CD14-positive monocyte (primary cell): Measurements from ENCODE around the gene DAZAP1. TPM values are rescaled to one million over a fixed set of nuclear protein-coding genes. Genes with fewer than 3 reads are reported as not detected.

Experiments used
- DNase-seq, 3 donors: peaks; one replicate each; pipeline ENCODE4 v3.0.0-alpha.2; 2011 to 2022
- H2AFZ ChIP-seq: 2 replicates; pipeline ENCODE4 v1.6.0; 2012; ENCODE audit warnings: mild to moderate bottlenecking, low read depth, low read length, inconsistent platforms; ENCODE audit not compliant: insufficient read depth, poor library complexity, severe bottlenecking
- H3K27ac ChIP-seq, 2 donors: 1 replicate in 1 of 2; 2 replicates in 1 of 2; pipeline ENCODE4 v1.5.1; 2012 to 2013; ENCODE audit warnings: low read length in 2 of 2, control low read depth in 1 of 2, inconsistent platforms in 1 of 2, low read depth in 1 of 2, mild to moderate bottlenecking in 1 of 2
- H3K27me3 ChIP-seq, 2 donors: one replicate each; pipeline versions ENCODE4 v1.6.0 to v1.6.1; 2011 to 2013; ENCODE audit warnings: low read length in 2 of 2; ENCODE audit not compliant: control insufficient read depth in 2 of 2, insufficient read depth in 2 of 2
- H3K36me3 ChIP-seq, 2 donors: replicated peaks in 1 of 2; 1 replicate in 1 of 2; 2 replicates in 1 of 2; pipeline versions ENCODE4 v1.5.1 to v1.6.1; 2012 to 2013; ENCODE audit warnings: low read length in 2 of 2, control low read depth in 1 of 2, inconsistent platforms in 1 of 2, mild to moderate bottlenecking in 1 of 2; ENCODE audit not compliant: insufficient read depth in 2 of 2, control insufficient read depth in 1 of 2
- H3K4me1 ChIP-seq, 2 donors: 1 replicate in 1 of 2; 2 replicates in 1 of 2; pipeline versions ENCODE4 v1.5.1 to v1.6.1; 2012 to 2013; ENCODE audit warnings: low read length in 2 of 2, control low read depth in 1 of 2, inconsistent platforms in 1 of 2, mild to moderate bottlenecking in 1 of 2, moderate library complexity in 1 of 2; ENCODE audit not compliant: insufficient read depth in 2 of 2, control insufficient read depth in 1 of 2
- H3K4me2 ChIP-seq: replicated peaks from 2 replicates; pipeline ENCODE3; 2012; ENCODE audit warnings: low read length, moderate library complexity, mild to moderate bottlenecking; ENCODE audit not compliant: poor library complexity, severe bottlenecking; ENCODE audit errors: extremely low read depth
- H3K4me3 ChIP-seq, 3 experiments: fragments of 200-600 bp in 1 of 3; sonication (generic) in 1 of 3; replicated peaks in 1 of 3; 1 replicate in 2 of 3; 2 replicates in 1 of 3; pipeline ENCODE4 v1.5.1; 2011 to 2013; ENCODE audit warnings: low read length in 3 of 3, mild to moderate bottlenecking in 3 of 3, control low read depth in 2 of 3, low read depth in 2 of 3, inconsistent platforms in 1 of 3, moderate library complexity in 1 of 3
- H3K79me2 ChIP-seq: 2 replicates; pipeline ENCODE4 v1.6.0; 2012; ENCODE audit warnings: mild to moderate bottlenecking, control low read depth, inconsistent platforms, low read length, moderate library complexity; ENCODE audit not compliant: insufficient read depth
- H3K9ac ChIP-seq: 2 replicates; pipeline ENCODE4 v1.6.0; 2017; ENCODE audit warnings: low read length, mild to moderate bottlenecking; ENCODE audit not compliant: insufficient read depth, poor library complexity, severe bottlenecking
- H3K9me3 ChIP-seq, 2 donors: replicated peaks in 1 of 2; 1 replicate in 1 of 2; 2 replicates in 1 of 2; pipeline versions ENCODE4 v1.5.1 to v1.6.1; 2012 to 2013; ENCODE audit warnings: low read length in 2 of 2, control low read depth in 1 of 2; ENCODE audit not compliant: control insufficient read depth in 1 of 2, insufficient read depth in 1 of 2
- H4K20me1 ChIP-seq: 2 replicates; pipeline ENCODE4 v1.6.0; 2012; ENCODE audit warnings: mild to moderate bottlenecking, low read length, control low read depth, moderate library complexity; ENCODE audit not compliant: insufficient read depth
- H3K27ac Mint-ChIP-seq, 7 donors: one replicate each; pipeline ENCODE4 v1.8.0; 2020; ENCODE audit warnings: mild to moderate bottlenecking in 7 of 7, mixed read lengths in 7 of 7, moderate library complexity in 6 of 7, inconsistent platforms in 2 of 7
- H3K27me3 Mint-ChIP-seq, 3 donors: one replicate each; pipeline ENCODE4 v1.8.0; 2021 to 2022; ENCODE audit warnings: low read depth in 3 of 3, mild to moderate bottlenecking in 3 of 3, mixed read lengths in 3 of 3, moderate library complexity in 3 of 3, inconsistent platforms in 1 of 3
- H3K36me3 Mint-ChIP-seq, 2 donors: one replicate each; pipeline ENCODE4 v1.8.0; 2020; ENCODE audit warnings: mixed read lengths in 2 of 2, inconsistent platforms in 1 of 2, mild to moderate bottlenecking in 1 of 2
- H3K4me1 Mint-ChIP-seq: one replicate; pipeline ENCODE4 v1.8.0; 2020; ENCODE audit warnings: mild to moderate bottlenecking, mixed read lengths
- H3K4me3 Mint-ChIP-seq, 2 donors: one replicate each; pipeline ENCODE4 v1.8.0; 2020; ENCODE audit warnings: mild to moderate bottlenecking in 2 of 2, mixed read lengths in 2 of 2, moderate library complexity in 1 of 2
- H3K9me3 Mint-ChIP-seq, 7 donors: one replicate each; pipeline ENCODE4 v1.8.0; 2020 to 2022; ENCODE audit warnings: mixed read lengths in 7 of 7, mild to moderate bottlenecking in 6 of 7, moderate library complexity in 6 of 7, inconsistent platforms in 2 of 7
- WGBS: methylation state at CpG from one replicate; pipeline ENCODE4 v1.1.5; 2013; ENCODE audit warnings: missing lambda C conversion rate; ENCODE audit not compliant: insufficient coverage; 5-methylcytosine and 5-hydroxymethylcytosine counted together
- intact Hi-C, 2 donors: fragments of 100-400 bp; cut with micrococcal nuclease; formaldehyde crosslinking; loops; one replicate each; pipeline versions ENCODE4 v1.15.0 to v1.15.1; 2023
- polyA plus RNA-seq, 3 donors: library from polyadenylated mRNA; depleted of rRNA in 1 of 3; unstranded in 2 of 3; stranded (reverse) in 1 of 3; fragments of 300-500 nt in 2 of 3; fragments of >200 nt in 1 of 3; fragmentation: Illumina TruSeq in 2 of 3; gene quantifications; 1 replicate in 2 of 3; 2 replicates in 1 of 3; pipeline ENCODE4 v1.2.3, GENCODE V29; 2012 to 2021
- TF ChIP-seq, protein P1 (sequence below): fragments of 200-600 bp; IDR thresholded peaks from one replicate; pipeline ENCODE4 v1.8.0; 2022; ENCODE audit warnings: antibody characterized with exemption, mild to moderate bottlenecking

Gene DAZAP1
- polyA plus RNA-seq, 3 donors = 3.3 to 57.1 (median 4.2) TPM

DNA sequence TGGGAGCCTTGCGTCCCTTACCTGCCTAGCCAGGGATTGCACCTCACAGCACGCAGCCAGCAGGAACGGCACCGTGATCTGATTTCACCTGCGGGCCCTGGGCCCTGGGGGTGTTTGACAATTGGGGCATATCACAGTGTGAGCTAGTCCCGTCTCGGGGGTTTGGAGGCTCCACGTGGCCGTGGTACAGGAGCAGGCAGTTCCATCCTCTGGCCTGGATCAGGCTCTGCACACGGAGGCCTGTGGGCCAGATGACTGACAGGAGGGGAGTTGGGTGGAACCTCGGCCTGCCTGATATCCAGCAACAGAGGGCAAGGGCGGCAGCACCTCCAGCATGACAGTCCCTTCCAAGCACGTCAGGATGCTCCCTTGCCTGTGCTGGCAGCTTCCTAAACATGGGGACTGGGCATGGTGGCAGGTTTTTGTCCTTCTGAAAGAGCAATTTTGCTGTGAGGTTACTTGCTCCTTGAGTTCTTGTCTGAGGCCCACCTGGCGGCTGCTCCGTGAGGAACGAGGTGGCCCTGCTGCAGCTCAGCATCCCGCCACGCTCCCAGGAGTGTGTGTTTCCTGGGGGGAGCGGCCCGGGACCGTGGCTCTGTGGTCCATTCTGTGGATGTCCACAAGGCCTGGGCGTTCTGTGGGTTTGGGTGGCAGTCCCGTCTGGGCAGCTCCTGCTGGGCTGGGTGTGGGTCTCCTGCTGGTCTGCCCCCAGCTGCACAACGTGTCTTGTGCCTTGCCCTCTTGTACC, 24.5 kb downstream of the DAZAP1 start:
- Mint-ChIP-seq H3K4me3 (no peak overlapping the region), H3K9me3 (no peaks in the 10 kb centered on the region), H3K27ac (no peak overlapping the region), H3K4me1 (peaks cover 6% of the 10 kb centered on the region), H3K27me3 (peaks cover 0 to 4% (median 0%) of the 10 kb centered on the region in 3 donors), H3K36me3 (peaks cover 34 to 69% of the 10 kb centered on the region in 2 donors)
- intact Hi-C loops = no loop called here
- TF ChIP-seq, protein P1, sequence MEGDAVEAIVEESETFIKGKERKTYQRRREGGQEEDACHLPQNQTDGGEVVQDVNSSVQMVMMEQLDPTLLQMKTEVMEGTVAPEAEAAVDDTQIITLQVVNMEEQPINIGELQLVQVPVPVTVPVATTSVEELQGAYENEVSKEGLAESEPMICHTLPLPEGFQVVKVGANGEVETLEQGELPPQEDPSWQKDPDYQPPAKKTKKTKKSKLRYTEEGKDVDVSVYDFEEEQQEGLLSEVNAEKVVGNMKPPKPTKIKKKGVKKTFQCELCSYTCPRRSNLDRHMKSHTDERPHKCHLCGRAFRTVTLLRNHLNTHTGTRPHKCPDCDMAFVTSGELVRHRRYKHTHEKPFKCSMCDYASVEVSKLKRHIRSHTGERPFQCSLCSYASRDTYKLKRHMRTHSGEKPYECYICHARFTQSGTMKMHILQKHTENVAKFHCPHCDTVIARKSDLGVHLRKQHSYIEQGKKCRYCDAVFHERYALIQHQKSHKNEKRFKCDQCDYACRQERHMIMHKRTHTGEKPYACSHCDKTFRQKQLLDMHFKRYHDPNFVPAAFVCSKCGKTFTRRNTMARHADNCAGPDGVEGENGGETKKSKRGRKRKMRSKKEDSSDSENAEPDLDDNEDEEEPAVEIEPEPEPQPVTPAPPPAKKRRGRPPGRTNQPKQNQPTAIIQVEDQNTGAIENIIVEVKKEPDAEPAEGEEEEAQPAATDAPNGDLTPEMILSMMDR = no peak
- no peak overlapping the region for H3K4me3 ChIP-seq
- peaks cover 64 to 83% of the 10 kb centered on the region in 2 donors for H3K36me3 ChIP-seq
- H3K9me3 ChIP-seq = no peaks in the 10 kb centered on the region
- no peaks in the 10 kb centered on the region for H3K27me3 ChIP-seq
- peaks cover 6% of the 10 kb centered on the region for H3K79me2 ChIP-seq
- H4K20me1 ChIP-seq = peaks cover 74% of the 10 kb centered on the region
- no peak overlapping the region for H3K27ac ChIP-seq
- H3K9ac ChIP-seq = no peak overlapping the region
- H3K4me1 ChIP-seq = no peaks in the 10 kb centered on the region
- no peak overlapping the region for H3K4me2 ChIP-seq
- no peak for DNase-seq
- no peak overlapping the region for H2AFZ ChIP-seq
- WGBS = 94% methylated on average over 24 of the region's 24 CpGs

DNA sequence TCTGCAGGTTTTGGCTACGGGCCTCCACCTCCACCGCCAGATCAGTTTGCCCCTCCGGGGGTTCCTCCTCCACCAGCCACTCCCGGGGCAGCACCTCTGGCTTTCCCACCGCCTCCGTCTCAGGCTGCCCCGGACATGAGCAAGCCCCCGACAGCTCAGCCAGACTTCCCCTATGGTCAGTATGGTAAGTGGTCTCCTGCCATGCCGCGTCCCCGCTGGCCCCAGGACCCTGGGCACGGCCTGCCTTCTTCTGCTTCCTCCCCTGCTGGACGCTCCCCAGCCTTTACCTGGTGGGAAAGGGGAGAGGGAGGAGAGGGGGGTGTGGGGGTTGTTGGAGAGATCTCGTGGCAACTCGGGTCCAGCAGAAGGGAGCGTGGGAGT, 25.1 kb downstream of the DAZAP1 start:
- no peak overlapping the region for H3K4me3 Mint-ChIP-seq
- H4K20me1 ChIP-seq = peaks cover 68% of the 10 kb centered on the region
- H3K9me3 ChIP-seq = no peaks in the 10 kb centered on the region
- intact Hi-C loops = no loop called here
- peaks cover 58 to 77% of the 10 kb centered on the region in 2 donors for H3K36me3 ChIP-seq
- DNase-seq = no peak
- peak overlapping the region in 2 of 7 donors; percentile 40 to 74 for H3K27ac Mint-ChIP-seq
- H3K4me2 ChIP-seq = no peak overlapping the region
- H3K9ac ChIP-seq = no peak overlapping the region
- H3K27me3 ChIP-seq = no peaks in the 10 kb centered on the region
- no peaks in the 10 kb centered on the region for H3K9me3 Mint-ChIP-seq
- TF ChIP-seq, protein P1 = no peak
- peaks cover 31 to 65% of the 10 kb centered on the region in 2 donors for H3K36me3 Mint-ChIP-seq
- H3K27me3 Mint-ChIP-seq = peaks cover 0 to 4% (median 0%) of the 10 kb centered on the region in 3 donors
- H3K79me2 ChIP-seq = peaks cover 6% of the 10 kb centered on the region
- H3K4me1 ChIP-seq = no peaks in the 10 kb centered on the region
- no peak overlapping the region for H3K27ac ChIP-seq
- no peak overlapping the region for H3K4me3 ChIP-seq
- WGBS = 96% methylated on average over 11 of the region's 16 CpGs
- H3K4me1 Mint-ChIP-seq = peaks cover 6% of the 10 kb centered on the region
- H2AFZ ChIP-seq = no peak overlapping the region
